Fibroblast of lung (primary cell): Measurements from ENCODE around the gene WDHD1.

Experiments used
- CTCF ChIP-seq, 2 donors: IDR thresholded peaks in 1 of 2; conservative IDR thresholded peaks in 1 of 2; 1 replicate in 1 of 2; 2 replicates in 1 of 2; pipeline ENCODE4 v1.5.1; 2011 to 2012; ENCODE audit warnings: low read length in 2 of 2, control low read depth in 1 of 2, inconsistent platforms in 1 of 2, low read depth in 1 of 2, mild to moderate bottlenecking in 1 of 2
- EZH2 ChIP-seq: IDR thresholded peaks from 2 replicates; pipeline ENCODE4 v1.5.1; 2012; ENCODE audit warnings: low read length, control low read depth, mild to moderate bottlenecking; ENCODE audit errors: missing control alignments

- no peak for TF ChIP-seq CTCF (conservative IDR thresholded peaks at IDR 0.05 in 1 of 2, IDR thresholded peaks at IDR 0.05 in 1 of 2; ENCODE audit: low read depth in 1 of 2, low read length in 2 of 2)
- no peak for TF ChIP-seq EZH2
Observed at GRCh38 chr14:54974788-54975414, 52.0 kb downstream of the WDHD1 start.
